Activated effector memory CD4-positive, alpha-beta T cell treated with Interleukin-2 at 50 U/mL for 16 hours (primary cell): ENCODE measurements around the gene ZFYVE1.
"Not testable (repeated sequence)": the region's sequence is repeated elsewhere in the genome, so short reads cannot be mapped to it uniquely, and the experiment has no call there.

Source experiments
- DNase-seq: peaks from one replicate; pipeline ENCODE4 v3.0.0-alpha.2; 2020

The ZFYVE1 gene

DNA sequence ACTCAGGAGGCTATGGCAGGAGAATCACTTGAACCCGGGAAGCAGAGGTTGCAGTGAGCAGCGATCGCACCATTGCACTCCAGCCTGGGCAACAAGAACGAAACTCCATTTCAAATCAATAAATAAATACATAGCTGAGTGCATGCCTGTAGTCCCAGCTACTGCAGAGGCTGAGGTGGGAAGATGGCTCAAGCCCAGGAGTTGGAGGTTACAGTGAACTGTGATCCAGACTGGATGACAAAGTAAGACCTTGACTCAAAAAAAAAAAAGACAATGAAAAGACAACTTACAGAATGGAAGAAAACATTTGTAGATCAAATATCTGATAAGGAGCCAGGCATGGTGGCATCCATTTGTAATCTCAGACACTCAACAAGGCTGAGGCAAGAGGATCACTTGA is 27.6 kb downstream of the ZFYVE1 start:
- no peak for DNase-seq

DNA sequence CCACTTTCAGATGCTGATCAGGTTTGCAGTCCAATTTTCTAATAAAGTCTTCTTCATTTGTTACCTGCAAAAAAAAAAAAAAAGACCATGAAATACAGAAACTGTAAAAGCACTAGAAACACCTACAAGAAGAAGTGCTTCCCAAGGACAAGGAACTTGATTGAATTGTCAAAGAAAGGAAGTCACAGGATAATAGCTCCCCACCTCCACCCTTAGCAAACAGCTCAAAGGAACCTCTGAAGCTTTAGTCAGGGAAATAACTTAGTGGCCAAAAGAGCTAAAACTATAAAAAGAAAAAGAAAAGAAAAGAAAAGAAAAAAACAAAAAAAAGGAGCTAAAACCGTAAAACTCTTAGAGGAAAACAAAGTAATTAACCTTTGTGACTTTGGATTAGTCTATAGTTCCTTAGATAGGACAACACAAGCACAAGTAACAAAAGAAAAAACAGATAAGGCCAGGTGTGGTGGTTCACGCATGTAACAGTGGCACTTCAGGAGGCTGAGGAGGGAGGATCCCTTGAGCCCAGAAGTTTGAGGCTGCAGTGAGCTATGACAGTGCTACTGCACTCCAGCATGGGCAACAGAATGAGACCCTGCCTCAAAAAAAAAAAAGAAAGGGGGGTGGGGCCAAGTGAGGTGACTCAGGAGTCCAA is 28.5 kb downstream of the ZFYVE1 start:
- no peak for DNase-seq

DNA sequence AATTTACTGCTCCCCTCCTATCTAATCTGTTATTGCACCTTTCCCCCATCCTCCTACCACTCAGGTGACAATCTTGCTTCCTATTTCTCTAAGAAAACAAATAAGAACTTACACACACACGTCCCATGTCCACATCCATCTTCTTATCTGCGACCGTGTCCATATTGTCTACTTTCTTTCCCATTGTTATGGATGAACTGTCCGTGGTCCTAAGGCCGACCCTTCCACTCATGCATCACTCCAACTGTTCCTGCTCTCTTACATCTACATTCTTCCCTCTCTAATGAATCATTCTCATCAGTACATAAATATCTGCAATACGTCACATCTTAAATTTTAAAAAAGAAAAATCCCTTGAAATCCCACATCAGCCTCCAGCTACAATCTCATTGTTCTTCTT is 30.0 kb downstream of the ZFYVE1 start:
- DNase-seq: no peak

DNA sequence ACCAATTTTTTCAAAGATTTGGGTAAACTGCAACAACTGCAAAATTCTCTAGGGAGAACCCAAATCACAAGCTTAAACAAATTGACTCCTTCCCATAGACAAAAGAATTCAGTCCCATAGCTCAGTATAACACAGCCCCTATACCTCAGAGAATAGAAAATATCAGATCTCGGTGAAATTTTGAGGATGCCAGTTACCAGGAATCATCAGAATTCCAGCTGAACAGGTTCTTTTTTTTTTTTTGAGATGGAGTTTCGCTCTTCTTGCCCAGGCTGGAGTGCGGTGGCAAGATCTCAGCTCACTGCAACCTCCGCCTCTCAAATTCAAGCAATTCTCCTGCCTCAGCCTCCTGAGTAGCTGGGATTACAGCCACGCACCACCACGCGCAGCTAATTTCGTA is 36.7 kb downstream of the ZFYVE1 start:
- DNase-seq: no peak

DNA sequence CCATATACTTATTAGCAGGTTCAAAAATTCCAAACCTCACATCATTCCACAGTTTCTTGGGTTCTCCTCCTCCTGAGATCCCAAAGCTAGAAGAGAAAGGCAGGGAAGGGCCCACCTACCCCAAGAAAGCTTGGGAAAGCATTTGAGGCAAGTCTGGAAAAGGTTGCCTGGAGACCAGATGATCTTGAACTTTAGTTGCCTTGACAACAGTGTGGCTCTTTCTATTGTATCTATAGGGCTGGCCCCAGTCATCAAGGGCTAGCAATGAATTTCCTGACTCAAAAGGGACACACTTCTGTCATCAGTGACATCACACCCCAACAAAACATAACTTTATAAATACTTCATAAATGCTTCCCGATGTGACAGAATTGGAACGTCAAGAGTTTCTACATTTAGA is 40.0 kb downstream of the ZFYVE1 start:
- no peak for DNase-seq

GRCh38 chr14:72986214-72986613 is 40.7 kb downstream of the ZFYVE1 start:
- DNase-seq: no peak

DNA sequence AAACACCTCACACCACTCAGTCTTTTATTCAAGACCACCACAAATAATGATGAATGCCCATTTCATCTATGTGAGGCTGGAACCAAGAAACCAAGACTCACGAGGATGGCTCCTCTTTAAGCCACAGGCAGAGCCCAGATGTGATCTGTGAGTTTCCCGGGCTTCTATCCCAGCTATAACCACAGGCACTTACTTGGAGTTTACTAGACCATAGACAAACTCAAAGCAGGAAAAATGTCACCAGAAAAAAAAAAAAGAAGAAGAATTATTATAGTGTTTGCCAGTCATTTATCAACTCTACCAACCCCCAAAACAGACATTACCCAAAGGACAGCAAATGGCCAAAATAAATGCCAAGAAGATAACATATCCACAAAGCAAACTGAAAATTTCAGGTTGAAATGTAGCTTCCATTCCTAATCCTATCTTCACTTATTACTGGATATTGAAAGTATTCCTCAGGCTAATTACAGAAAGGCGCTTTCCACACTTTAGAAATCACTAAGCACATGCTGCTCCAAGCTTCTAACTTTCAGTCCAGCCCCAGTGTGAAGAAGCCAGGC is 44.7 kb downstream of the ZFYVE1 start:
- DNase-seq: no peak

DNA sequence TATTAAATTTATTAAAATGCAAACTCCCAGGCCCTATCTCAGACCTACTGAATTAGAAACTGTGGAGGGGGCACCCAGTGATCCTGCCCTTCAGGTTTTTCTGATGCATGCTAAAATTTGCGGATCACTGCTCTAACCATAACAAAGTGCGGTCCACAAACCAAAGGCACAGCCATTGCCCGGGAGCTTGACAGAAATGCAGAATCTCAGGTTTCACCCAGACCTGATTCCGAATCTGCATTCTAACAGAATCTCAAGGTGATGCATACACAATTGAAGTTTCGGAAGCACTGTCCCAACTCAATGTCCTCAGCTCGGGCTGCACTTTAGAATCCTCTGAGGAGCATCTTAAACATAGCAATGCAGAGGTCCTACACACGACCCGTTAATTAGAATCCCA is 46.0 kb downstream of the ZFYVE1 start:
- no peak for DNase-seq

DNA sequence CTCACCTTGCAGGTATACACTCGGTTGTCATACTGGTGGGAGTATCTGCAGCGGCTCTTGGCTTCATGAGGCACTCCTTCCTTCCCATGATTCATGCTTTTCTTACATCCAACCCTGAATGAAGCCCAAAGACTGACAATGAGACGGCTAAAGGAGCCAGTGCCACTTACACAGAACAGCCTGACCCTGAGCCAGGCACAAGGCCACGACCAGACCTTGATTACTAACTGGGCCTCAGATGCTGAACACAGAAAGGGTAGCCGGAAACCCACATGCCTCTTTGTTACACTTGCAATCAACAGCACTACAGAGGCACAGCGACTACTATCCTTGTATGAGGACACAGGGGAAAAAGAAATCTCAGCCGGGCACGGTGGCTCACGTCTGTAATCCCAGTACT is 48.0 kb downstream of the ZFYVE1 start:
- no peak for DNase-seq

- DNase-seq: no peak
Measured at GRCh38 chr14:72975770-72976169, 51.1 kb downstream of the ZFYVE1 start.

DNA sequence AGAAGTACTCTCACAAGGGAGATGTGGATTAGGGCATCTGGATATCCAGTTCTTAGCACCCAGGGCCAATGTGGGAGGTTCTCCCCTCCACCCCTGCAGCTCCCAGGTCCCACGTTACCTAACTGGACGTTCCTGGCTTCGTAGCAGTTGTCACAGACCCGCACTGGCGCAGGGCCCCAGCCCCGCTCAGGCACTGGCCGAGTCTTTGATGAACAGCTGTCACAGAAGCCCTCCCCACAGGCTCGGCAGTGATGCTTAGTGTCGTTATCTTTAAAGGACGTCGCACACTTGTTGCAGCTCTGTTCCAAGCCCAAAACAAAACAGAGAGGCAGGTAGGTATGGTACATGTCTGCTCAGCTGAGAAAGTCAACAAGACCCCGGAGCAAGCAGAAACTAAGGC is 52.2 kb downstream of the ZFYVE1 start:
- no peak for DNase-seq

- no peak for DNase-seq
Measured at GRCh38 chr14:72970824-72971434, 56.0 kb downstream of the ZFYVE1 start.

DNA sequence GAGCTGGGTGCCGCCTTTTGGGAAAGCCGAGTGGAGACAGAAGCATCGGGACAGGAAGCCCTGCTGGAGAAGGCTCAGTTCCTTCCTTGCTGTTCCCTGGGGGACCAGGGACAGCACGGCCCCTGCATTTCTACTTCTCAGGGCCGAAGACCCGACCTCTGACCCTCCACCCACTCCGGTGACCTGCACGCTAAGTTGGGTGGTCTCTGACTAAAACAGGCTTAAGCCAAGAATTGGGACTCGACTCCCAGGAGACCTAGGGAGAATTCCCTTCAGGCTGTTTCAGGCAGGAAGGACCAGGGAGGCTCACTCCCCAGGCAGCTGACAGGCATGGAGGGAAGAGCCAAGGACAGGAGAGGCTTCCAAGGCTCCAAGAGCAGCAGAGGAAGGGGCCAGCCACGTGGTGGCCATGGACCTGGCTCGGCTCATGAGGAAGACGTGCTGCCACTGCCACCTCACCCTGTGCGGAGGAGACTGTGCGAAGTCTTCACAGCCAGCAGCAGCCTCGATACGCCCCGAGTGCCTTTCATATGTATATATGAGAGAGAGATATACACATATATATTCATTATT is 56.8 kb downstream of the ZFYVE1 start:
- DNase-seq: no peak

GRCh38 chr14:72968316-72968715 is 58.6 kb downstream of the ZFYVE1 start:
- no peak for DNase-seq

- no peak for DNase-seq
Measured at GRCh38 chr14:72966038-72966437, 60.9 kb downstream of the ZFYVE1 start.

GRCh38 chr14:72965249-72965648 is 61.7 kb downstream of the ZFYVE1 start:
- no peak for DNase-seq

DNA sequence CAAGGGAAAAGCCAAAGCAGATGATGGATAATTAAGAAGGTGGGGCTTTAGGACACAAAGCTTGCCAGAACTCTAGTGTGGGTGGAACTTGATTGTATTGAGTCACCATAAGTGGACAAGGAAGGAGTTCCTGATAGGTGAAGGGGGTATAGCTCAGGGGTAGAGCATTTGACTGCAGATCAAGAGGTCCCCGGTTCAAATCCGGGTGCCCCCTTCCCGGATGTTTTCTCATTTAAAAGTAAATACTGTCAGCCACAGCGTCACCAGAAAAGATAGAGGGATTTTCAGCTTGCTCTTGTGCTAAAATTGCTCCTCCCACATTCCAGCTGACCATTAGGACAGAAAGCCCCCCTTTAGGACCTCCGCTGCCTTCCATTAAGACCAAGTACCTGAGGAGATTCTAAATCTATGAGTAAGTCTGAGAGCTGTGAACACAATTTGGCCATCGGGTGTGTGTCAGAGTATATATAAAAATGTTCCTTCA is 64.0 kb downstream of the ZFYVE1 start:
- DNase-seq: no peak

GRCh38 chr14:72962336-72962754 is 64.6 kb downstream of the ZFYVE1 start:
- DNase-seq: not testable (repeated sequence)

DNA sequence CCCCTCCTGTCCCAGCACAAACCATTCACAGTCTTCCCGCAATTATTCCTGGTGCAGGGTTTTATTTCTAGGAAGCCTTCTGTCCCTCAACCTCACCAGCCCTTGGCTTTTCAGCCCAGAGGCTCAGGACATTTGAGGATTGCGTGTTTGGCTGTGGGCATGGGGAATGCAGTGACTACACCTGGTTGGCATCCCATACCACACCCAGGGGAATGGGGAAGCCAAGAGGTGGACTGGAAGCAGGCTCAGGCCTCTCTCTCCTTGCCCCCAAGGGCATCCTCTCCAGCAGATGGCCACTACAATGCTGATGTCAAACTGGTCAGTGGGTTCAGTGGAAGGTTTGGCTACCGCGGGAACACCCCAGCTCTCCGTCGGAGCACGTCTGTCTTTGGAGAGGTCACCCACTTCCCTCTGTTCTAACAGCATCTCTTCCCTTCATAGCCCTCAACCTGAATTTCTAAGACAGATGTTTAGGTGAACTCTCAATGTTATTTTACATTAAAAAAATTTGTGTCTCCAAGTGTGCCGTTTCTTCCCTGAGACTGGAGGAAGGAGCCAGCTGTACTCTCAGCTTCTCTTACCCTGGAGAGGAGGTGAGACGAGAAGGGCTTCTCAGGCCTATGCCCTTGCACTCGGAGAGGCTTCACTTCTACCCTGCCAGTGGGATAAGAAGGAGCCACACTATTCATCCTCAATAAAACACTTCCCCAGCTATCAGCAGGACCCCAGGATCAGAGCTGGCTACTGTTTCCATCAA is 65.1 kb downstream of the ZFYVE1 start:
- DNase-seq: no peak

GRCh38 chr14:72961016-72961415 is 65.9 kb downstream of the ZFYVE1 start:
- DNase-seq: not testable (repeated sequence)

- no peak for DNase-seq
Measured at GRCh38 chr14:72958548-72958947, 68.4 kb downstream of the ZFYVE1 start.

- DNase-seq: no peak
Measured at GRCh38 chr14:72957213-72957612, 69.7 kb downstream of the ZFYVE1 start.

DNA sequence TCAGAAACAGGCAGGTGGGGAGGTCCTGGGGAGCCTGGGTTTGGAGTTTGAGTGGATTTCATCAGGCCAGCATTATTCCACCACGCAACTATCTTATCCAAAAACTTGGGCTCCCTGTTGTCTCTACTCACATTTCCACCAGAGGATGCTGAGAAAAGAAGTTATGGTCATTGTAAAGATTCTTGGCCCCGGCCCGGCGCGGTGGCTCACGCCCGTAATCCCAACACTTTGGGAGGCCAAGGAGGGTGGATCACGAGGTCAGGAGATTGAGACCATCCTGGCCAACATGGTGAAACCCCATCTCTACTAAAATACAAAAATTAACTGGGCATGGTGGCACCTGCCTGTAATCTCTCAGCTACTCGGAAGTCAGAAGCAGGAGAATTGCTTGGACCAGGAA is 70.2 kb downstream of the ZFYVE1 start:
- not testable (repeated sequence) for DNase-seq
